H1 (cell line): ENCODE results near the gene TRAPPC12. TPM values are rescaled to one million over a fixed set of nuclear protein-coding genes. Genes with fewer than 3 reads are reported as not detected.
A peak's percentile ranks its signal among the peaks of the same experiment; 100 is the strongest.

Source experiments
- CTCF ChIA-PET: fragments of 300-600 bp; sonication (Branson Sonifier 250); formaldehyde crosslinking; loops from one replicate; lab custom pipeline; 2021; ENCODE audit not compliant: partially characterized antibody; lab: Charles Lee
- POLR2A ChIA-PET: fragments of 300-600 bp; sonication (Branson Sonifier 250); formaldehyde crosslinking; loops from one replicate; lab custom pipeline; 2021; ENCODE audit warnings: inconsistent platforms; ENCODE audit not compliant: partially characterized antibody; lab: Charles Lee
- DNase-seq, 2 experiments: peaks; one replicate each; pipeline versions ENCODE4 v3.0.0 to v3.0.0-alpha.2; 2010 to 2022; ENCODE audit warnings: low spot score in 2 of 2, low read depth in 1 of 2, mixed read lengths in 1 of 2
- FAIRE-seq: peaks from 2 replicates; lab custom pipeline; 2011; peaks lifted over from hg19 to GRCh38; lab: Jason Lieb, UNC
- H2AFZ ChIP-seq: 2 replicates; pipeline ENCODE4 v1.8.1; 2012; ENCODE audit warnings: low read length, inconsistent platforms
- H2AK5ac ChIP-seq: 2 replicates; pipeline ENCODE4 v1.6.1; 2013; ENCODE audit warnings: low read depth, low read length
- H2BK120ac ChIP-seq: replicated peaks from 2 replicates; pipeline ENCODE3; 2013; ENCODE audit warnings: low read depth, low read length, inconsistent platforms
- H2BK12ac ChIP-seq: 2 replicates; pipeline ENCODE4 v1.6.1; 2013; ENCODE audit warnings: low read depth, low read length
- H2BK15ac ChIP-seq: 2 replicates; pipeline ENCODE4 v1.6.1; 2013; ENCODE audit warnings: low read length
- H2BK20ac ChIP-seq: 2 replicates; pipeline ENCODE4 v1.6.1; 2013; ENCODE audit warnings: low read length
- H2BK5ac ChIP-seq: 2 replicates; pipeline ENCODE4 v1.6.1; 2013; ENCODE audit warnings: low read depth, low read length
- H3K14ac ChIP-seq: 2 replicates; pipeline ENCODE4 v1.6.1; 2013; ENCODE audit warnings: inconsistent platforms; ENCODE audit not compliant: insufficient read length
- H3K18ac ChIP-seq: 2 replicates; pipeline ENCODE4 v1.6.1; 2013; ENCODE audit warnings: low read length; ENCODE audit errors: extremely low read depth
- H3K23ac ChIP-seq: 2 replicates; pipeline ENCODE4 v1.6.1; 2013; ENCODE audit warnings: inconsistent platforms; ENCODE audit not compliant: insufficient read length
- H3K23me2 ChIP-seq: 2 replicates; pipeline ENCODE4 v1.6.1; 2013; ENCODE audit warnings: low read depth, low read length
- H3K27ac ChIP-seq: 2 replicates; pipeline ENCODE4 v1.6.1; 2011; ENCODE audit warnings: low read depth, low read length, inconsistent platforms
- H3K27me3 ChIP-seq, 4 experiments: replicated peaks in 1 of 4; 1 replicate in 1 of 4; 2 replicates in 3 of 4; pipeline versions ENCODE4 v1.6.1 to v1.8.1; 2011 to 2013; ENCODE audit warnings: low read length in 3 of 4, mild to moderate bottlenecking in 3 of 4, inconsistent platforms in 2 of 4, mixed read lengths in 2 of 4, moderate library complexity in 1 of 4; ENCODE audit not compliant: control insufficient read depth in 3 of 4, insufficient read depth in 3 of 4; ENCODE audit errors: extremely low read depth in 1 of 4
- H3K36me3 ChIP-seq, 4 experiments: 2 replicates each; pipeline versions ENCODE4 v1.6.1 to v1.8.1; 2011 to 2013; ENCODE audit warnings: mild to moderate bottlenecking in 4 of 4, low read length in 3 of 4, moderate library complexity in 2 of 4, control low read depth in 1 of 4, inconsistent platforms in 1 of 4; ENCODE audit not compliant: insufficient read depth in 4 of 4, control insufficient read depth in 2 of 4
- H3K4ac ChIP-seq: replicated peaks from 2 replicates; pipeline ENCODE3; 2013; ENCODE audit warnings: low read length, low read depth, mixed read lengths, inconsistent platforms; ENCODE audit not compliant: insufficient read length
- H3K4me1 ChIP-seq, 4 experiments: replicated peaks in 1 of 4; 1 replicate in 1 of 4; 2 replicates in 3 of 4; pipeline versions ENCODE4 v1.6.1 to v1.8.1; 2011 to 2013; ENCODE audit warnings: low read length in 3 of 4, inconsistent platforms in 2 of 4, mixed read lengths in 1 of 4; ENCODE audit not compliant: insufficient read depth in 4 of 4, control insufficient read depth in 3 of 4
- H3K4me2 ChIP-seq, 2 experiments: 2 replicates each; pipeline versions ENCODE4 v1.6.1 to v1.8.1; 2011 to 2013; ENCODE audit warnings: low read depth in 2 of 2, low read length in 2 of 2, control low read depth in 1 of 2, inconsistent platforms in 1 of 2, mild to moderate bottlenecking in 1 of 2; ENCODE audit not compliant: insufficient read depth in 1 of 2
- H3K4me3 ChIP-seq, 4 experiments: fragments of 200-600, 300-600 bp in 1 of 4; sonication (generic), shearing (Covaris generic), sonication (Bioruptor Twin) in 1 of 4; 2 replicates each; pipeline versions ENCODE4 v1.5.1 to v1.8.1; 2011 to 2016; ENCODE audit warnings: low read length in 4 of 4, low read depth in 3 of 4, control low read depth in 2 of 4, inconsistent platforms in 2 of 4, mild to moderate bottlenecking in 2 of 4, mixed read lengths in 1 of 4, moderate library complexity in 1 of 4; ENCODE audit not compliant: insufficient read depth in 2 of 4; ENCODE audit errors: extremely low read depth in 1 of 4
- H3K56ac ChIP-seq: replicated peaks from 2 replicates; pipeline ENCODE3; 2013; ENCODE audit warnings: low read depth, mild to moderate bottlenecking, mixed read lengths, low read length, inconsistent platforms; ENCODE audit not compliant: insufficient read length
- H3K79me1 ChIP-seq: 2 replicates; pipeline ENCODE4 v1.6.1; 2013; ENCODE audit warnings: low read depth, low read length, control low read depth
- H3K79me2 ChIP-seq, 2 experiments: 2 replicates each; pipeline versions ENCODE4 v1.6.1 to v1.8.1; 2012 to 2013; ENCODE audit warnings: low read length in 2 of 2, mild to moderate bottlenecking in 2 of 2, inconsistent platforms in 1 of 2; ENCODE audit not compliant: insufficient read depth in 2 of 2, control insufficient read depth in 1 of 2
- H3K9ac ChIP-seq, 4 experiments: replicated peaks in 1 of 4; 1 replicate in 1 of 4; 2 replicates in 3 of 4; pipeline versions ENCODE4 v1.6.1 to v1.8.1; 2011 to 2013; ENCODE audit warnings: low read depth in 3 of 4, low read length in 3 of 4, control low read depth in 2 of 4, mild to moderate bottlenecking in 2 of 4, moderate library complexity in 2 of 4, inconsistent platforms in 1 of 4; ENCODE audit errors: extremely low read depth in 1 of 4
- H3K9me3 ChIP-seq, 2 experiments: 2 replicates each; pipeline versions ENCODE4 v1.6.1 to v1.8.1; 2012 to 2013; ENCODE audit warnings: mild to moderate bottlenecking in 2 of 2, moderate library complexity in 2 of 2, control low read depth in 1 of 2, inconsistent platforms in 1 of 2, low read depth in 1 of 2, low read length in 1 of 2, mixed read lengths in 1 of 2; ENCODE audit not compliant: insufficient read depth in 2 of 2
- H4K20me1 ChIP-seq, 2 experiments: replicated peaks in 1 of 2; 2 replicates each; pipeline versions ENCODE3 to v1.8.1; 2011 to 2013; ENCODE audit warnings: inconsistent platforms in 2 of 2, low read length in 2 of 2, mild to moderate bottlenecking in 1 of 2; ENCODE audit not compliant: insufficient read depth in 2 of 2, control insufficient read depth in 1 of 2
- H4K5ac ChIP-seq: 2 replicates; pipeline ENCODE4 v1.6.1; 2013; ENCODE audit warnings: low read length, low read depth, mixed read lengths, inconsistent platforms; ENCODE audit not compliant: insufficient read length
- H4K8ac ChIP-seq: 2 replicates; pipeline ENCODE4 v1.8.0; 2013; ENCODE audit warnings: mild to moderate bottlenecking, moderate library complexity, low read length, inconsistent platforms; ENCODE audit not compliant: insufficient read depth; ENCODE audit errors: extremely low read depth
- H4K91ac ChIP-seq: replicated peaks from 2 replicates; pipeline ENCODE3; 2013; ENCODE audit warnings: low read length, mixed read lengths, inconsistent platforms; ENCODE audit not compliant: insufficient read length
- CEBPB ChIP-seq: IDR thresholded peaks from 2 replicates; pipeline ENCODE4 v1.6.1; 2012; ENCODE audit warnings: low read depth, low read length
- CTCF ChIP-seq, 3 experiments: IDR thresholded peaks; 1 replicate in 2 of 3; 2 replicates in 1 of 3; pipeline versions ENCODE4 v1.5.1 to v1.6.1; 2011; ENCODE audit warnings: low read length in 3 of 3, mild to moderate bottlenecking in 3 of 3, inconsistent platforms in 2 of 3, low read depth in 1 of 3, moderate library complexity in 1 of 3; ENCODE audit not compliant: insufficient read depth in 1 of 3; ENCODE audit errors: control extremely low read depth in 1 of 3
- EP300 ChIP-seq, 2 experiments: IDR thresholded peaks; 1 replicate in 1 of 2; 2 replicates in 1 of 2; pipeline ENCODE4 v1.6.1; 2011 to 2012; ENCODE audit warnings: low read depth in 2 of 2, low read length in 2 of 2, mild to moderate bottlenecking in 2 of 2, borderline replicate concordance in 1 of 2, inconsistent platforms in 1 of 2, moderate library complexity in 1 of 2
- KDM5A ChIP-seq: fragments of 200-600 bp; IDR thresholded peaks from 2 replicates; pipeline ENCODE4 v1.7.1; 2012; ENCODE audit warnings: mild to moderate bottlenecking, low read length, inconsistent platforms, mixed read lengths
- POLR2AphosphoS5 ChIP-seq: IDR thresholded peaks from 2 replicates; pipeline ENCODE4 v1.6.1; 2011; ENCODE audit warnings: low read depth, low read length
- POU5F1 ChIP-seq: IDR thresholded peaks from 2 replicates; pipeline ENCODE4 v1.6.1; 2011; ENCODE audit warnings: low read depth, mild to moderate bottlenecking, low read length, moderate library complexity
- SIX5 ChIP-seq: IDR thresholded peaks from 2 replicates; pipeline ENCODE4 v1.6.1; 2011; ENCODE audit warnings: mild to moderate bottlenecking, low read depth, low read length
- SP2 ChIP-seq: IDR thresholded peaks from 2 replicates; pipeline ENCODE4 v1.6.1; 2012; ENCODE audit warnings: mild to moderate bottlenecking, low read length, inconsistent platforms
- USF2 ChIP-seq: IDR thresholded peaks from 2 replicates; pipeline ENCODE4 v1.6.1; 2011; ENCODE audit warnings: low read length, improper control_type of control experiment
- YY1 ChIP-seq: IDR thresholded peaks from 2 replicates; pipeline ENCODE4 v1.6.1; 2011; ENCODE audit warnings: low read depth, mild to moderate bottlenecking, low read length
- WGBS, 2 experiments: shearing (Covaris generic) in 1 of 2; methylation state at CpG; one replicate each; pipeline versions ENCODE4 v1.1.6 to v1.1.7; 2013 to 2015; ENCODE audit warnings: low lambda C conversion rate in 2 of 2, mixed read lengths in 2 of 2, inconsistent platforms in 1 of 2, low coverage in 1 of 2, missing lambda C conversion rate in 1 of 2; ENCODE audit not compliant: insufficient replicate concordance in 2 of 2, insufficient coverage in 1 of 2, insufficient read length in 1 of 2; ENCODE audit errors: extremely low coverage in 1 of 2, missing lambda C conversion rate in 1 of 2; 5-methylcytosine and 5-hydroxymethylcytosine counted together
- polyA plus RNA-seq, 7 experiments: library from polyadenylated mRNA; depleted of rRNA in 3 of 7; stranded (reverse) in 5 of 7; unstranded in 2 of 7; fragments of >200 nt in 5 of 7; fragments of 200-250 nt in 2 of 7; gene quantifications; 1 replicate in 5 of 7; 2 replicates in 1 of 7; 4 replicates in 1 of 7; pipeline versions ENCODE4 v1.2.1 to v1.2.3, GENCODE V29; 2011 to 2013; ENCODE audit warnings: missing spikeins in 2 of 7, mixed read lengths in 2 of 7
- total RNA-seq: library from RNA; stranded (reverse); fragmentation: NEBNext Ultra II Directional; extraction: Animal tissue kit (Norgen Biotek cat#: 25700); gene quantifications from 2 replicates; pipeline ENCODE4 v1.2.1, GENCODE V29; 2021

TRAPPC12 gene
- total and polyA plus RNA-seq, 2 of the 8 experiments (the other 6 are each of a cell fraction or from before 2014, with no cell fraction given), result 35.0 to 67.3 TPM

GRCh38 chr2:3356799-3357198 lies 22.7 kb upstream of the TRAPPC12 start:
- Histone ChIP-seq H2BK20ac (no peak overlapping the region), H4K91ac (no peak overlapping the region), H2BK5ac (no peak overlapping the region), H3K79me2 (peaks cover 0 to 34% of the 10 kb centered on the region in 2 experiments; a peak in 2 of 4 replicates), H3K36me3 (peaks cover 0 to 10% (median 4%) of the 10 kb centered on the region in 4 experiments; a peak in 6 of 8 replicates), H4K5ac (no peak overlapping the region), H4K20me1 (peaks cover under 1 to 2% of the 10 kb centered on the region in 2 experiments), H3K14ac (no peak overlapping the region), H3K23me2 (no peaks in the 10 kb centered on the region), H3K79me1 (peaks cover 6% of the 10 kb centered on the region), H3K56ac (no peak overlapping the region), H2BK12ac (no peak overlapping the region), H3K18ac (no peak overlapping the region), H2AFZ (no peak overlapping the region), H3K27ac (no peak overlapping the region), H3K4ac (no peak overlapping the region), H2BK15ac (no peak overlapping the region), H3K4me3 (no peak overlapping the region), H3K27me3 (no peaks in the 10 kb centered on the region), H2AK5ac (no peak overlapping the region), H2BK120ac (no peak overlapping the region), H4K8ac (no peak overlapping the region), H3K9ac (no peak overlapping the region), H3K9me3 (no peaks in the 10 kb centered on the region), H3K23ac (no peak overlapping the region), H3K4me1 (peaks cover 0 to 10% (median 0%) of the 10 kb centered on the region in 4 experiments; a peak in 1 of 7 replicates), H3K4me2 (0 out of 4 replicates have a peak overlapping the region, but pooled peaks of 1 of the 2 experiments have one; percentile 3)
- WGBS, 2 experiments, result 71% methylated on average over 2 of the region's 2 CpGs; no CpG with 5 or more reads in 1 of the 2 experiments
- no peak for FAIRE-seq
- POLR2A ChIA-PET, result interaction anchor here (1.0 to 1.7 kb wide), 2 partner anchors 9 to 23 kb away, joined by 3 to 4 read pairs; partner anchors contain the start of gene TRAPPC12
- CTCF ChIA-PET, result interaction anchor here (1.6 to 3.1 kb wide), 2 partner anchors 67 to 104 kb away, joined by 4 to 6 read pairs; no protein-coding TSS in a partner anchor
- no peak for DNase-seq
- no peak for TF ChIP-seq CEBPB
- TF ChIP-seq YY1, result no peak
- no peak for TF ChIP-seq CTCF (IDR thresholded peaks at IDR 0.05; ENCODE audit: control extremely low read depth in 1 of 3, insufficient read depth in 1 of 3, low read depth in 1 of 3, low read length in 3 of 3)
- no peak for TF ChIP-seq POLR2AphosphoS5
- no peak for TF ChIP-seq USF2
- TF ChIP-seq POU5F1, result no peak
- no peak for TF ChIP-seq SP2
- TF ChIP-seq EP300 (IDR thresholded peaks at IDR 0.05; ENCODE audit: borderline replicate concordance in 1 of 2, low read depth in 2 of 2, low read length in 2 of 2), result no peak
- TF ChIP-seq KDM5A, result no peak
- no peak for TF ChIP-seq SIX5
